ENCODE data around the gene SLAIN1. TPM values are rescaled to one million over a fixed set of nuclear protein-coding genes. Genes with fewer than 3 reads are reported as not detected.

Gene SLAIN1
- polyA plus RNA-seq, 2 donors = 1.3 to 2.3 TPM

GRCh38 chr13:77810878-77811277, 113.4 kb downstream of the SLAIN1 start:
- Histone ChIP-seq H3K4me3 (ENCODE audit: low read depth in 1 of 2, low read length in 2 of 2) (no peak overlapping the region), H3K27ac (ENCODE audit: low read depth in 2 of 2, low read length in 1 of 2) (no peak overlapping the region), H3K9me3 (ENCODE audit: control insufficient read depth in 2 of 2, insufficient read depth in 1 of 2, low read depth in 1 of 2, low read length in 1 of 2) (peaks cover 0 to 3% of the 10 kb centered on the region in 2 donors), H3K36me3 (ENCODE audit: control insufficient read depth in 2 of 2, insufficient read depth in 2 of 2, low read length in 1 of 2) (no peaks in the 10 kb centered on the region), H3K4me1 (ENCODE audit: control insufficient read depth in 2 of 2, insufficient read depth in 2 of 2, low read length in 1 of 2) (no peaks in the 10 kb centered on the region), H3K27me3 (ENCODE audit: control insufficient read depth in 1 of 2, insufficient read depth in 2 of 2, low read length in 2 of 2) (no peaks in the 10 kb centered on the region)
- WGBS, 2 donors = 27% methylated on average over 3 of the region's 3 CpGs

- 48 to 64% methylated on average over 2 of the region's 2 CpGs for WGBS, 2 donors
- no peaks in the 10 kb centered on the region for H3K4me1 ChIP-seq (ENCODE audit: control insufficient read depth in 2 of 2, insufficient read depth in 2 of 2, low read length in 1 of 2)
- H3K9me3 ChIP-seq (ENCODE audit: control insufficient read depth in 2 of 2, insufficient read depth in 1 of 2, low read depth in 1 of 2, low read length in 1 of 2) = no peaks in the 10 kb centered on the region
- H3K27ac ChIP-seq (ENCODE audit: low read depth in 2 of 2, low read length in 1 of 2) = no peak overlapping the region
- H3K27me3 ChIP-seq (ENCODE audit: control insufficient read depth in 1 of 2, insufficient read depth in 2 of 2, low read length in 2 of 2) = no peaks in the 10 kb centered on the region
- no peaks in the 10 kb centered on the region for H3K36me3 ChIP-seq (ENCODE audit: control insufficient read depth in 2 of 2, insufficient read depth in 2 of 2, low read length in 1 of 2)
- no peak overlapping the region for H3K4me3 ChIP-seq (ENCODE audit: low read depth in 1 of 2, low read length in 2 of 2)
Measured at GRCh38 chr13:77811381-77811780, 113.9 kb downstream of the SLAIN1 start.

GRCh38 chr13:77811981-77812380, 114.5 kb downstream of the SLAIN1 start:
- no peaks in the 10 kb centered on the region for H3K9me3 ChIP-seq (ENCODE audit: control insufficient read depth in 2 of 2, insufficient read depth in 1 of 2, low read depth in 1 of 2, low read length in 1 of 2)
- no peak overlapping the region for H3K27ac ChIP-seq (ENCODE audit: low read depth in 2 of 2, low read length in 1 of 2)
- H3K4me3 ChIP-seq (ENCODE audit: low read depth in 1 of 2, low read length in 2 of 2) = no peak overlapping the region
- H3K4me1 ChIP-seq (ENCODE audit: control insufficient read depth in 2 of 2, insufficient read depth in 2 of 2, low read length in 1 of 2) = no peaks in the 10 kb centered on the region
- no peaks in the 10 kb centered on the region for H3K36me3 ChIP-seq (ENCODE audit: control insufficient read depth in 2 of 2, insufficient read depth in 2 of 2, low read length in 1 of 2)
- H3K27me3 ChIP-seq (ENCODE audit: control insufficient read depth in 1 of 2, insufficient read depth in 2 of 2, low read length in 2 of 2) = no peaks in the 10 kb centered on the region

Other genes starting within 250 kb of the SLAIN1 start
- 100 to 1,000 TPM; 319 to 528 TPM for gene SCEL, start 162.0 kb upstream of the SLAIN1 start, polyA plus RNA-seq
- 1 to 10 TPM in 1 of 2 donors, under 1 TPM in 1; 0.65 to 1.5 TPM for gene EDNRB, start 221.1 kb downstream of the SLAIN1 start, polyA plus RNA-seq

Data from esophagus (tissue), 2 donors.